HCT116 (cell line): ENCODE measurements around the gene CYP1A1.

Source experiments
- CTCF ChIP-seq, 3 experiments: fragments of 200-600 bp in 1 of 3; sonication (generic) in 1 of 3; IDR thresholded peaks in 2 of 3; conservative IDR thresholded peaks in 1 of 3; 2 replicates each; pipeline ENCODE4 v1.5.1; 2012 to 2017; ENCODE audit warnings: low read depth in 2 of 3, low read length in 2 of 3, antibody characterized with exemption in 1 of 3, borderline replicate concordance in 1 of 3, control low read depth in 1 of 3, mild to moderate bottlenecking in 1 of 3, mixed read lengths in 1 of 3, mixed run types in 1 of 3, moderate library complexity in 1 of 3; ENCODE audit not compliant: insufficient read depth in 1 of 3
- POLR2A ChIP-seq: IDR thresholded peaks from 2 replicates; pipeline ENCODE4 v1.7.0; 2011; ENCODE audit warnings: borderline replicate concordance; ENCODE audit not compliant: insufficient read depth, insufficient read length; ENCODE audit errors: extremely low read depth
- POLR2AphosphoS5 ChIP-seq: IDR thresholded peaks from 2 replicates; pipeline ENCODE4 v1.6.1; 2011; ENCODE audit warnings: mild to moderate bottlenecking, low read depth, low read length, moderate library complexity
- RAD21 ChIP-seq: IDR thresholded peaks from 2 replicates; pipeline ENCODE4 v1.6.1; 2012; ENCODE audit warnings: low read depth, mild to moderate bottlenecking
- SP1 ChIP-seq: IDR thresholded peaks from 2 replicates; pipeline ENCODE4 v1.6.1; 2012; ENCODE audit warnings: low read depth

GRCh38 chr15:74724570-74725224 is 631 bp downstream of the CYP1A1 start:
- TF ChIP-seq POLR2A (no peak), CTCF (IDR thresholded peaks at IDR 0.05 in 2 of 3, conservative IDR thresholded peaks at IDR 0.05 in 1 of 3; ENCODE audit: borderline replicate concordance in 1 of 3, insufficient read depth in 1 of 3, low read depth in 2 of 3, low read length in 2 of 3) (no peak), POLR2AphosphoS5 (no peak), SP1 (no peak), RAD21 (no peak)
